GM12892 (cell line): ENCODE results near the gene KLHL9. TPM values are rescaled to one million over a fixed set of nuclear protein-coding genes. Genes with fewer than 3 reads are reported as not detected.
A peak's percentile ranks its signal among the peaks of the same experiment; 100 is the strongest.
"Not testable (repeated sequence)": the region's sequence is repeated elsewhere in the genome, so short reads cannot be mapped to it uniquely, and the experiment has no call there.

Source experiments
- DNase-seq: peaks from one replicate; pipeline ENCODE4 v3.0.0; 2011; ENCODE audit not compliant: insufficient read length
- FAIRE-seq: peaks from 2 replicates; lab custom pipeline; 2011; peaks lifted over from hg19 to GRCh38; lab: Jason Lieb, UNC
- POLR2A ChIP-seq: IDR thresholded peaks from 2 replicates; pipeline ENCODE4 v1.6.1; 2011; ENCODE audit warnings: low read depth, low read length, control low read depth
- POLR2AphosphoS5 ChIP-seq: IDR thresholded peaks from 2 replicates; pipeline ENCODE4 v1.6.1; 2011; ENCODE audit warnings: low read depth, low read length, control low read depth
- TAF1 ChIP-seq: IDR thresholded peaks from 2 replicates; pipeline ENCODE4 v1.6.1; 2011; ENCODE audit warnings: low read depth, mild to moderate bottlenecking, control low read depth, low read length, borderline replicate concordance
- polyA plus RNA-seq: library from polyadenylated mRNA; unstranded; fragments of >200 nt; gene quantifications from one replicate; pipeline ENCODE4 v1.2.1, GENCODE V29; 2012; ENCODE audit warnings: missing spikeins, inconsistent platforms; ENCODE audit not compliant: missing spikeins

Gene KLHL9
- 11.7 TPM for polyA plus RNA-seq

GRCh38 chr9:21334701-21335632 lies at the start of gene KLHL9:
Gene KLHL9 (minus strand): TSS chr9:21335404. CDS start chr9:21334859, 545 bp downstream.
- FAIRE-seq = peak; percentile 97

GRCh38 chr9:21383627-21384026 lies 48.4 kb upstream of the KLHL9 start:
- DNase-seq (no peak), FAIRE-seq (no peak)
- TF ChIP-seq POLR2AphosphoS5 (no peak), TAF1 (no peak), POLR2A (no peak)

More at GRCh38 chr9:21334701-21335632, at the start of gene KLHL9:
- TF ChIP-seq TAF1 (0 out of 2 replicates have a peak, but pooled peaks have one; percentile 29), POLR2AphosphoS5 (peak; percentile 70), POLR2A (peak; percentile 76; the same call in 1 of the 2 replicates)
- peak; percentile 80 for DNase-seq

- TF ChIP-seq TAF1 (no peak), POLR2AphosphoS5 (no peak), POLR2A (no peak)
- peak; percentile 18 for DNase-seq
- FAIRE-seq = peak; percentile 83
These were observed 46.5 kb upstream of the KLHL9 start for GRCh38 chr9:21381448-21382339.

- DNase-seq, FAIRE-seq: not testable (repeated sequence)
These were observed 36.3 kb upstream of the KLHL9 start for GRCh38 chr9:21371467-21371866.

- DNase-seq = no peak
- peak; percentile 14 for FAIRE-seq
- TF ChIP-seq POLR2AphosphoS5 = no peak
- TF ChIP-seq TAF1 = no peak
- TF ChIP-seq POLR2A = no peak
These were observed 32.8 kb upstream of the KLHL9 start, which contains the start of gene IFNA13 for GRCh38 chr9:21367957-21368356. Gene IFNA13 (minus strand): TSS chr9:21368057. CDS start chr9:21368010, 47 bp downstream.

GRCh38 chr9:21367169-21367568 lies 32.0 kb upstream of the KLHL9 start:
- not testable (repeated sequence) for FAIRE-seq, DNase-seq

GRCh38 chr9:21362287-21362686 lies 27.1 kb upstream of the KLHL9 start:
- DNase-seq (no peak), FAIRE-seq (no peak)
- TF ChIP-seq POLR2AphosphoS5 (no peak), POLR2A (no peak), TAF1 (no peak)

- DNase-seq = no peak
- TF ChIP-seq POLR2AphosphoS5 (no peak), POLR2A (no peak), TAF1 (no peak)
- FAIRE-seq = peak; percentile 90
These were observed 22.6 kb upstream of the KLHL9 start for GRCh38 chr9:21357479-21358460.

GRCh38 chr9:21350787-21351186 lies 15.6 kb upstream of the KLHL9 start, which contains the start of gene IFNA6:
Gene IFNA6 (minus strand): TSS chr9:21350887. CDS start chr9:21350887, 0 bp downstream.
- no peak for DNase-seq
- no peak for FAIRE-seq
- TF ChIP-seq POLR2A = no peak
- no peak for TF ChIP-seq POLR2AphosphoS5
- TF ChIP-seq TAF1 = no peak

- no peak for TF ChIP-seq POLR2AphosphoS5
- TF ChIP-seq TAF1 = no peak
- no peak for TF ChIP-seq POLR2A
- DNase-seq = no peak
- FAIRE-seq = no peak
These were observed 13.3 kb upstream of the KLHL9 start for GRCh38 chr9:21348430-21348970.

GRCh38 chr9:21340735-21341134 lies 5.5 kb upstream of the KLHL9 start:
- TF ChIP-seq POLR2A = no peak

More at GRCh38 chr9:21340735-21341134, 5.5 kb upstream of the KLHL9 start:
- FAIRE-seq (no peak), DNase-seq (no peak)
